Breast epithelium (tissue), 4 donors: ENCODE data around the gene ASIC3. TPM values are rescaled to one million over a fixed set of nuclear protein-coding genes. Genes with fewer than 3 reads are reported as not detected.

Source experiments
- DNase-seq, 2 donors: peaks; one replicate each; pipeline ENCODE4 v3.0.0-alpha.2; 2019; ENCODE audit warnings: low spot score in 2 of 2
- H3K27ac ChIP-seq, 2 donors: fragments of 200-600 bp; sonication (generic) in 1 of 2; one replicate each; pipeline ENCODE4 v1.5.1; 2016 to 2019; ENCODE audit warnings: mild to moderate bottlenecking in 1 of 2
- H3K27me3 ChIP-seq, 2 donors: fragments of 200-600 bp; sonication (generic) in 1 of 2; one replicate each; pipeline versions ENCODE4 v1.5.1 to v1.6.0; 2017 to 2019; ENCODE audit warnings: control low read depth in 1 of 2, mild to moderate bottlenecking in 1 of 2
- H3K36me3 ChIP-seq: fragments of 200-600 bp; one replicate; pipeline ENCODE4 v1.5.1; 2019
- H3K4me1 ChIP-seq, 2 donors: fragments of 200-600 bp; sonication (generic); one replicate each; pipeline ENCODE4 v1.5.1; 2016 to 2019; ENCODE audit warnings: control low read depth in 1 of 2
- H3K4me3 ChIP-seq, 3 donors: fragments of 200-600 bp; sonication (generic); 1 replicate in 2 of 3; 2 replicates in 1 of 3; pipeline ENCODE4 v1.5.1; 2016 to 2019; ENCODE audit warnings: mild to moderate bottlenecking in 3 of 3, moderate library complexity in 2 of 3
- H3K9me3 ChIP-seq, 2 donors: fragments of 200-600 bp; sonication (generic) in 1 of 2; one replicate each; pipeline ENCODE4 v1.5.1; 2016 to 2019; ENCODE audit warnings: control low read depth in 1 of 2
- CTCF ChIP-seq, 3 donors: fragments of 450-650 bp; IDR thresholded peaks; one replicate each; pipeline ENCODE4 v1.5.1; 2016 to 2017; ENCODE audit warnings: antibody characterized with exemption in 3 of 3, mild to moderate bottlenecking in 3 of 3, moderate library complexity in 3 of 3
- POLR2A ChIP-seq: fragments of 450-650 bp; IDR thresholded peaks from one replicate; pipeline ENCODE4 v1.6.1; 2016; ENCODE audit warnings: antibody characterized with exemption, mild to moderate bottlenecking, moderate library complexity
- POLR2AphosphoS5 ChIP-seq, 3 donors: sonication (generic); formaldehyde crosslinking; IDR thresholded peaks; one replicate each; pipeline ENCODE4 v1.6.1; 2017; ENCODE audit warnings: antibody characterized with exemption in 3 of 3
- intact Hi-C: fragments of 100-400 bp; cut with DNase I; formaldehyde crosslinking; loops from one replicate; pipeline ENCODE4 v1.15.1; 2023; ENCODE audit warnings: low total_unique reads
- total RNA-seq, 3 donors: library from RNA; depleted of rRNA; stranded (reverse); fragments of >200 nt; gene quantifications; one replicate each; pipeline ENCODE4 v1.1.0, GENCODE V29; 2016

ASIC3 gene
- total RNA-seq, 3 donors from 2014 or later, result 1.3 to 3.3 (median 2.3) TPM

DNA sequence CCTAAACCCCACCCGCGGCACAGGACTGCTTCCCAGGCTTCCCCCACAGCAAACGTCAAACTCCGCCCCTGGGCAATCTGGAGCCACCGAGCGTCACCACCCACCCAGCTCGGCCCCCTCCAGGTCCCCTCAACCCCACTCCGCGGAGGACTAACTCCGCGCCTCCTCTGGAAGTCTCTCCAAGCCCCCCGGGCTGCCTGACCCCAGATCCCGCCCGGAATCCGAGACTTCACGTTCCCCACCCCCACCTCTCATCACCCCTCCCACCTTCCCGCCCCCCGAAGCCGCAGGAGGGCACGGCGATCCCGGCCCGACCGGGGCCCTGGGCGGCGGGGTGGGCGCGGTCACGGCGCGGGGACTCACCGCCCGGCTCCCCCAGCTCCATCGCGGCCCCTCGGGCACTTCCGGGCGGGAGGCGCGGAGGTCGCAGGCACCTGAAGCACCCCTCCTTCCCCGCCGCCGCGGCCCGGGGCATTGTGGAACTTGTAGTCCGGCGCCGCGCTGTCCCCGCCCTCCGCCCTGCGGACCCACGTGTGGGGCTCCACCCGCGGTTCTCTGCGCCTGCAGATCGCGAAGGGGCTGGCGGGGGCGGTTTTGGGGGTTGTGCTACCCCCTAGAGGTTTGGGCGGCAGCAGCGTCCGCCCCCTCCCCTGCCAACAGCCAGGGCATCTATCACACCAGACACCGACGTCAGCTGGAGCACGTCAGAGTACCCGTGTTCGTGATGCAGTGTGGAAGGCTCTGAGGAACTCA, 34.9 kb downstream of the ASIC3 start, which contains the start of gene TMUB1:
Gene TMUB1, minus strand, starts transcription at position 423 of the 753 bp plus-strand sequence. CDS start 930 bp downstream, outside the sequence.
- intact Hi-C loops, result no loop called here
- peak; percentile 65 to 71 for DNase-seq
- no peaks in the 10 kb centered on the region for H3K27me3 ChIP-seq

GRCh38 chr7:151083824-151084160, 35.5 kb downstream of the ASIC3 start:
- no peaks in the 10 kb centered on the region for H3K36me3 ChIP-seq
- intact Hi-C loops, result no loop called here
- DNase-seq, result no peak
- H3K9me3 ChIP-seq, result no peaks in the 10 kb centered on the region
- peaks cover 12 to 41% of the 10 kb centered on the region in 2 donors for H3K4me1 ChIP-seq
- peak overlapping the region; percentile 90 to 95 for H3K27ac ChIP-seq
- no peaks in the 10 kb centered on the region for H3K27me3 ChIP-seq
- no peak for TF ChIP-seq CTCF (IDR thresholded peaks at IDR 0.05)
- no peak for TF ChIP-seq POLR2A
- TF ChIP-seq POLR2AphosphoS5 (IDR thresholded peaks at IDR 0.05), result no peak
- peak overlapping the region; percentile 84 to 95 (median 90) for H3K4me3 ChIP-seq

More for the DNA sequence above, 34.9 kb downstream of the ASIC3 start, which contains the start of gene TMUB1:
- Histone ChIP-seq H3K4me1 (peaks cover 12 to 38% of the 10 kb centered on the region in 2 donors), H3K4me3 (peak within 1 kb of the TSS; percentile 84 to 95 (median 90)), H3K9me3 (no peaks in the 10 kb centered on the region), H3K27ac (peak within 1 kb of the TSS; percentile 90 to 95), H3K36me3 (no peaks in the 10 kb centered on the region)
- peak in 1 of 3 donors; percentile 47 for TF ChIP-seq POLR2AphosphoS5 (IDR thresholded peaks at IDR 0.05)
- TF ChIP-seq POLR2A, result no peak

- TF ChIP-seq POLR2AphosphoS5 (IDR thresholded peaks at IDR 0.05) (no peak), CTCF (IDR thresholded peaks at IDR 0.05) (no peak)
- Histone ChIP-seq H3K27me3 (no peaks in the 10 kb centered on the region), H3K9me3 (no peaks in the 10 kb centered on the region), H3K27ac (peak overlapping the region; percentile 80 to 90), H3K4me3 (peak overlapping the region in 2 of 3 donors; percentile 76 to 97), H3K4me1 (peaks cover 13 to 42% of the 10 kb centered on the region in 2 donors), H3K36me3 (no peaks in the 10 kb centered on the region)
- intact Hi-C loops, result no loop called here
- no peak for DNase-seq
Measured at GRCh38 chr7:151085329-151085690, 37.0 kb downstream of the ASIC3 start.

GRCh38 chr7:151085691-151086620, 37.6 kb downstream of the ASIC3 start, which contains the start of gene AGAP3:
TSS of gene AGAP3 (plus strand) at chr7:151086475. CDS start at chr7:151086742, 267 bp downstream.
- Histone ChIP-seq H3K9me3 (no peaks in the 10 kb centered on the region), H3K4me3 (peak within 1 kb of the TSS; percentile 75 to 97 (median 76)), H3K4me1 (peaks cover 16 to 40% of the 10 kb centered on the region in 2 donors), H3K27ac (peak within 1 kb of the TSS; percentile 93 to 96), H3K27me3 (no peaks in the 10 kb centered on the region), H3K36me3 (no peaks in the 10 kb centered on the region)
- intact Hi-C loops, result no loop called here
- peak; percentile 66 to 84 for DNase-seq
- TF ChIP-seq POLR2A (no peak), CTCF (IDR thresholded peaks at IDR 0.05) (no peak), POLR2AphosphoS5 (IDR thresholded peaks at IDR 0.05) (peak in 2 of 3 donors; percentile 57 to 72)

DNA sequence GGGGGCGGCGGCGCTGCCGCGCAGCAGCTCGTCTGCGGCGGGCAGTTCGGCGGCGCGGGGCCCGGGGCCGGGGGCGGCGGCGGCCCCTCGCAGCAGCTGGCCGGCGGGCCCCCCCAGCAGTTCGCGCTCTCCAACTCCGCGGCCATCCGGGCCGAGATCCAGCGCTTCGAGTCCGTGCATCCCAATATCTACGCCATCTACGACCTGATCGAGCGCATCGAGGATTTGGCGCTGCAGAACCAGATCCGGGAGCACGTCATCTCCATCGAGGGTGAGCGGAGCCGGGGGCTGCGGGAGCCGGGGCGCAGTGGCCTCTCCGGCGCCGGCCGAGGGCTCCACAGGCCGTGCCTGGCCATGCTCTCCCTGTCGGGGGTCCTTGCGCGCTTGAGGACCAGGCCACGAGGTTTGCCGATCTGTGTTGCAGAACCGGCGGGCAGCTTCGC, 38.5 kb downstream of the ASIC3 start:
- H3K4me1 ChIP-seq, result peaks cover 15 to 32% of the 10 kb centered on the region in 2 donors
- no peak for TF ChIP-seq POLR2A
- TF ChIP-seq POLR2AphosphoS5 (IDR thresholded peaks at IDR 0.05), result peak in 1 of 3 donors; percentile 11
- DNase-seq, result no peak
- peak overlapping the region; percentile 75 to 97 (median 76) for H3K4me3 ChIP-seq
- no peaks in the 10 kb centered on the region for H3K36me3 ChIP-seq
- H3K9me3 ChIP-seq, result no peaks in the 10 kb centered on the region
- H3K27me3 ChIP-seq, result no peaks in the 10 kb centered on the region
- peak overlapping the region; percentile 93 to 96 for H3K27ac ChIP-seq
- intact Hi-C loops, result no loop called here
